Testis (tissue), 2 donors: ENCODE measurements around the gene ADPRHL1.

Experiments
- CTCF ChIP-seq, 3 experiments: fragments of 450-650 bp in 2 of 3; fragments of 200-600 bp in 1 of 3; sonication (generic) in 1 of 3; IDR thresholded peaks; one replicate each; pipeline ENCODE4 v1.5.1; 2016 to 2019; ENCODE audit warnings: antibody characterized with exemption in 3 of 3, mild to moderate bottlenecking in 2 of 3, moderate library complexity in 1 of 3
- POLR2A ChIP-seq: fragments of 450-650 bp; IDR thresholded peaks from one replicate; pipeline ENCODE4 v1.6.1; 2017; ENCODE audit warnings: antibody characterized with exemption, mild to moderate bottlenecking, moderate library complexity

- no peak for TF ChIP-seq CTCF (IDR thresholded peaks at IDR 0.05)
- no peak for TF ChIP-seq POLR2A
Measured at GRCh38 chr13:113365971-113366588, 87.2 kb downstream of the ADPRHL1 start.
